Activated T-cell treated with anti-CD3 and anti-CD28 coated beads for 24 hours (primary cell): ENCODE results near the gene AFF1.
"Not testable (repeated sequence)": the region's sequence is repeated elsewhere in the genome, so short reads cannot be mapped to it uniquely, and the experiment has no call there.

Experiments used
- DNase-seq: peaks from one replicate; pipeline ENCODE4 v3.0.0-alpha.2; 2020; ENCODE audit warnings: low read depth

Gene AFF1

DNA sequence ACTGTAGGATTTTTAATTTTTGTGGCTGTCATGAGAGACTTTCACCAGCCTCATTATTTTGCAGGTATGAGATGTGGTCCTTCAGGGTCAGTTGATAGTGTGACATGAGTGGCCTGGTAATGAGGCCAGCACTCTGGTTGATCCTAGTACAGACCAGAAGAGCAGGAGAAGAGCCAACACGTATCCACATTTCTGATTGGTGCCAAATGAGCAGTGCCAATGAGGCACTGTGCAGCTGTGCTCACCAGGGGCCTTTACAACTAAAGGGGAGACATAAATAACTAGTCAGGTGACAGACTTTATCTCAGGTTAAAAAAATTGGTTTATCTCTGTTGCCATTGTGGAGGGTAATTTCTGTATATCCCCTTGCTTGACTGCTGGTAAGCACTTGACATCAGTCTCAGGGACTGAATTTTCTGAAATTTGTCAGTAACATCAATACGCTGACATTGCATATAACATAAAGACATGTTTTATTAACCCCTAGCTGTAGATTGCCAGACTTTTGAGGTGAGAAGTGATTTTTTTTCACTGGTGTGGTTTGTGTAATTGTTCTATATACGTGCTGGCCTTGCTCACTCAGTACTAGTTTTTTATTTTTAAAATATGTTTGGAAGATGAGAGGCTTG, 101.2 kb downstream of the AFF1 start:
- DNase-seq: no peak

DNA sequence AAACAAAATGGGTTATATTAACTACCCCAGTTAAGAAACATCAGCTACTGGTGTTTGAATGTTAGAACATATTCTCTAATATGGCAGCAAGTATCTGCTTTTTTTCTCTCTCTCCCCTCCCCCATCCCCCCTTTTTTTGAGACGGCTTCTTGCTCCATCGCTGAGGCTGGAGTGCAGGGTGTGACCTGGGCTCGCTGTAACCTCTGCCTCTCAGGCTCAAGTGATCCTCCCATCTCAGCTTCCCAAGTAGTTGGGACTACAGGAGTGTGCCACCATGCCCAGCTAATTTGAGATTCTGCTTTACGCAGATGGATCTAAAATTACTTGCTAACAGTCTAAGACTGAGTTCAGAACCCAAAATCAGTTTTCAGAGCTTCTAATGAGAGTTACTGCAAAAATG, 101.9 kb downstream of the AFF1 start:
- no peak for DNase-seq

DNA sequence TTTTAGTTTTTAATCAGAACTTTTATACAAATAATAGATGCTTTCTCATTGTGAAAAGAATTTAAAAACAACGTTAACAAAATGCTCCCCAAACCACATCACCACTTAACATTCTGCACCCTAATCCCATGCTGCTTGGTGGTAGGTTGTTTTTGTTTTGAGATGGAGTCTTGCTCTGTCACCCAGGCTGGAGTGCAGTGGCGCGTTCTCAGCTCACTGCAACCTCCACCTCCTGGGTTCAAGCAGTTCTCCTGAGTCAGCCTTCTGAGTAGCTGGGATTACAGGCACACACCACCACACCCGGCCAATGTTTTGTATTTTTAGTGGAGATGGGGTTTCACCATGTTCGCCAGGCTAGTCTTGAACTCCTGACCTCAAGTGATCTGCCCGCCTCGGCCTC, 102.4 kb downstream of the AFF1 start:
- not testable (repeated sequence) for DNase-seq

DNA sequence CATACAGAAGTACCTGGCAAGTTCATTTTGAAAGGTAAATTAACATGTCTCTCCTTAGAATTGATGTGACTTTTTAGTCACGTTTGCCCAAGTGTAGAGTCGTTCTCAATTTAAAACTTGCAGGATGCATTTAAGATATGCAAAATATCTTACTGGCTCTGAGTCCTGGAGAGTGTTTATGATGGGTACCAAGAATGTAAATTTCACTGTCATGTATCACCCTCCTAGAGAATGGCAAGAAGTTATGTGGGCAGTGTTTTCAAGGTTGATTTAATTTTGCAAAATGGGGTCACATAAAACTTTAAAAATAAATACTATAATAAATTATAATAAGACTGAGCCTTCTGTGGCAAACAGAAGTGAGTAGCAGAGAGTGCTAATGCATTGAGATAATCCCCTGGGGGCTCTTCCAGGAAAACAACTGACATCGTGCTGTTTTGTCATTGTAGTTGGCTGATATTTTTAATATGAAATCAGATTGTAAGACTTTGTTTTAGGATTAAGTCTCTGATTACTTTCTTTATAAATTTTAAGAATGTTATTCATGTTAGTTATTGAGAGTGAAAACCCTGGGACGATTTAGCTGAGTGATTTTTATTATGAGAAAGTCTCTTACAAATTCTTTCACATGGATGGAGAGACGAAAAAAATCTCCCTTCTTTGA, 103.0 kb downstream of the AFF1 start:
- no peak for DNase-seq

DNA sequence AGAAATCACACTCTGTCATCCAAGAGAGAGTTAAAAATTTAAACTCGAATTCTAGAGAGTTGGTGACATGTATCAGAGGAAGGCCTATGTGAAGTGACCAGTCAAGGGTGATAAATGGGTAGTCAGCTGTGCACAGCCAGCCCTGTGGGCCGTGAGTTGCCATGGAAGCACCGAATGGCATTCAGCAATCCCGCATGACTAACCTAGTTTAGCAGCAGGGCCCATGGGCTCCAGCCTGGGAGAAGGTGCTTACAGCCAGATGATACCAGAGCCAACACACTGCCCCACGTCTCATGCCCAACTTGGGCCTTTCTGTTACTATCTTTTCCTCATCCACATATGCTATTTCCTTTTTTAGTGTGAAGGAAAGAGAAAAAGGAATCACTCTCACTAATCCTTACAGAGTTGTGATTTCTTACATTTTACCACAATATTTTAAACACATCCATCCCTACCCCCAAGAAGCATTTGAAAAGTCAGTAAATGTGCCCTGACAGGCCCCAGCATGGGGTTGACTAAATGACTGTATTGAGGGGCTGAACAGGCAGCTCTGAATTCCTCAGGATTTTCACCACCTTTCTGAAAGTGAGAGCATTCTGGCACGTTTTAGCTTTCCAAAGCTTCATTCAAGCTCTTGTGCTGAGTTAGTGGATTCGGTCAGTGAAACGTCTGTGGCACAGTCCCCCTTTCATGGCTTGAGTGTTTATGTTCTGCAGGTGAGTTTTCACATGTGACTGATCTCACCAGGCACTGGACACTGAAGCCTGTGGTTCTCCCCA, 104.2 kb downstream of the AFF1 start:
- DNase-seq: no peak

DNA sequence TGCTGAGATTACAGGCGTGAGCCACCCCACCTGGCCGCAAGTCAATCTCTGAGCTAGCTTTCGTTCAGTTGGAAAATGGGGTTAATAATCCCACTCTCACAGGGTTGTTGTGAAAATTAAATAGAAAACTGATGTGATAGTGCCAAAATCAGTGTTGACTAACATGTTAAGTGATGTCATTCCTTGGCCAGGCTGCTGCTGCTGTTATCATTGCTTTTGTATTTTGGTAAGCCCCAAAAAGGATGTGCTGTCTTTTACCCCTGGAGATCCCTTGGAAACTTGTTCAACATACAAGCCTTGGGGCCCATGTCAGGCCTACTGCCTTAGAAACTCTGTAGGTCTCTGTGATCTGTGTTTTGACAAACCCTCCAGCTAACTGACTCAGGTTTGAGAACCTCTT, 106.3 kb downstream of the AFF1 start:
- DNase-seq: no peak

DNA sequence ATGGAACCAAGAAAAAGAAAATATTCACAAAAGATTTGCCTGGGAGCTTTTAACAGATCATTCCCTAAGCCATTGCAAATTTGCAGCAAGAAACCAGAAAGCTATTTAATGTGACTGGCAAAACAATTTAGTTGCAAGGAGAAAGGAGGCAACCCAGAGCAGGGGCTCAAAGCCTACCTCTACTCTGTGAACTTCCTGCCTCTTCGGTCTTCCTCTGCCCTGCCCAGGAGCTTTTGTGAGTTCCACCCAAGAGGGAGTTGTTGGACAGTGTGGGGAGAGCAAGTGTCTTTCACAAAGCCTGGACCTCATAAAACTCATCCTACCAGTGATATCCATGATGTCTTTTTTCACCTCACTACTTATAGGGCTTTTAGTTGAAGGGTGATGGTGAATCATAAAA, 107.4 kb downstream of the AFF1 start:
- DNase-seq: no peak

DNA sequence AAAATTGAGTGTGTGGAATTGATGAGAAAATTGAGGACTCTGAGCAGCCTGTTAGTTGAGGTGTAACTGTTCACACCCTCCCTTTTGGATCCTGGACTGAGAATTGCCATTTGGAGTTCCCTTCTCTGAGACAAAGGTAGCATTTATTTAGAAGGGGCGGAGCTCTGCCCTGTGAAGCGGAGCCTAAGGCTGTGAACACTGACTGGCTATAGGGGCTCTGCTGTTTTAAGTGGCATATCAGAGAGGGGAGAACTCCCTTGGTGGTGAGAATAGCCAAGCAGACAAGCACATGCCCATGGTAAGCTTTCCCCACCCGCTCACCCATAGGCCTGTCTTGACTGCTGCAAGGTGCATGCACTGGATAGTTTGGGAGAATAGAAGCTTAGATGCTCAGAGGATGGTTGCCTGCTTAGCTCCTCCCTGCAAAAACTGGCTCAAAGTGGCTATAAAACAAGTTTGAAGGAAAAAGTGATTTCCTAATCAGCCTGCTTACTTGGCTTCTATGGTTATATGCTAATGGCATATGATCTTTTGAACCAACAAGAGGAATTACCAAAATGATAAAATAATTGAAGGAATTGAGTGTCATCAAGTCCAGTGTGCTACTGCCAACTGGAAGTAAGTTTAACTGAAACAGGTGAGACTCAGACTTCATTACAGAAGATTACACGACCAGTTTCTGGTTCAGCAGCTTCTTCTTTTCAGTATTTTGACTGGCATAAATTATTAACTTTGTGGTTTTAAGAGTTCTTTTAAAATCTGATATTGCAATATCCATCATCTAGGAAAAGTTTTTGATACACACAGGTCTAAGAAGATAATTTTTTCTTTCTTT, 108.4 kb downstream of the AFF1 start:
- DNase-seq: no peak

DNA sequence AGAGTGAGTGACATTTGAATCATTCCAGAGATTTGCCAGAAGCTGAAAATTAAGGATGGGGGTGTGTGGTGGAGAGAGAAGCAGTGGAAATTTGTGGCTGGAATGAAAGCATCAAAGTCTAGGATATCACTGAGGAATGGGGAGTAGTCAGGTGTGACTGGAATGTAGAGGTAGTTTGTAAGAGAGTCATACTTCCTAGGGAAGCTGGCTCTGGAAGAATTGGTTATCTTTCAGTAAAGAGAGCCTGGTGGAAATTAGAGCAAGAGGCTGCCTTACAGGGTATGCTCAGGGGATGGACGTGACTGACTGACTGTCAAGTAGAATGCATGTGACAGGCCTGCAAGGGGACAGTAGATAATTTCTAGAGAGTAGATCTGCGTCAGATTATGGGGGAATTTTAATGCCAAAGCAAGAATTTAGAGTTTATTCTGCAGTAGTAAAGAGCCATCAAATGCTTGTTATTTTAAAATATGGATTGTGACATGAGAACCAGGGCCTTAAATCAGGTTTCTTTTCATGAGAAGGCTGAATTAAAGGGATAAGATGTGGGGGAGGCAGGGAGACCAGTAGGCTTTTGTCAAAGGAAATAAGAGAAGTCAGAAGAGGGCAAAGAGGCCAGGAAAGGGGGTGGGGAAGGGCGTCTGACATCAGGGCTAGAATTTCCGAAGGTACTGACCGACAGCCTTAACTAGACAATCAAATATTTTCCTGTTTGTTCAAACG, 109.9 kb downstream of the AFF1 start:
- DNase-seq: no peak

DNA sequence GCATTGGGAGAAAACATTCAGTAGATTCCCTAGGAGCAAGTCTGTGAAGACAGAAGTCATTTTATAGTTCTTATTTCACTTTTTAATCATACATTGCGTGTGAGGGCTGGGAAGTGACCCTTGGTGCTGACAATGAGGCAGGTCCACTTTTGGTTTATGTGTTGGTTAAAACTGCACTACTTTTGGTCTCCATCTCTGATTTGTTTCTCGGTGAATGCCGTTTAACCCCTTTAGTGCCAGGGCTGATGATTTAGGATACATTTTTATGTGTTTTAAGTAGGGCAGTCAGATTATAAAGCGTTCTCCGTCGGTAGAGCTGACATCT, 110.4 kb downstream of the AFF1 start:
- DNase-seq: no peak

DNA sequence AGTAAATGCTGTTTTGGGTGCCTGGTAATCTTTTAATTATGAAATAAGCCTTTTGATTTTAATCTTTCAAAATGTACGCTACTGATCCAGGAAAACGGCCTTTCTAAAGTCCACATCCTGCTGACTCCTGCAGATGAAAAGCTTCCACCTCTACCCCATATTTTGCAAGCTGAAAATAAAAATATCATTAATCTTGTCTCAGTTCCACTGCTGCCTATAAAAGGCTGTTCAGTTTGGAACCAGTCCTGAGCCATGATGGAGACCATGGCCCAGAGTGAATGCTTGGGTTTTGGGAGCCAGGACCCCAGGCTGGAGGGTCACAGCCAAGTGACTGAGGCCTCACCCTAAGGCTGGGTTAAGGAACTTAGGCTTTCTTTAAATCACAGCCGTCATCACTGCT, 110.8 kb downstream of the AFF1 start:
- no peak for DNase-seq

DNA sequence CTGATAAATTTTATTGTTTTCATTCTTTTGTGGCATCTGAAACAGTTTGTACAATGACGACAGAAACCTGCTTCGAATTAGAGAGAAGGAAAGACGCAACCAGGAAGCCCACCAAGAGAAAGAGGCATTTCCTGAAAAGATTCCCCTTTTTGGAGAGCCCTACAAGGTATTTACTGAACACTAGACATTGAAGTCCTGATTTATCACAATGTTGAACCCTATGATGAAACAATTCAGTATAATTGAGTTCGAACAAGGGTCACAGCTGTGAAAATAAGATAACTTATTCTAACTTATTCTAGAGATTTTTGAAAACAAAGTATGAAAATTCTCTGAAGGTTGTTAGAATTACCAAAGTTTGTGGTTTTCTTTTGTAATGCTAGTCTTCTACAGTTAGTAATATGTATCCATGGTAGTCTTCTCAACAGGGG, 111.3 kb downstream of the AFF1 start:
- no peak for DNase-seq

DNA sequence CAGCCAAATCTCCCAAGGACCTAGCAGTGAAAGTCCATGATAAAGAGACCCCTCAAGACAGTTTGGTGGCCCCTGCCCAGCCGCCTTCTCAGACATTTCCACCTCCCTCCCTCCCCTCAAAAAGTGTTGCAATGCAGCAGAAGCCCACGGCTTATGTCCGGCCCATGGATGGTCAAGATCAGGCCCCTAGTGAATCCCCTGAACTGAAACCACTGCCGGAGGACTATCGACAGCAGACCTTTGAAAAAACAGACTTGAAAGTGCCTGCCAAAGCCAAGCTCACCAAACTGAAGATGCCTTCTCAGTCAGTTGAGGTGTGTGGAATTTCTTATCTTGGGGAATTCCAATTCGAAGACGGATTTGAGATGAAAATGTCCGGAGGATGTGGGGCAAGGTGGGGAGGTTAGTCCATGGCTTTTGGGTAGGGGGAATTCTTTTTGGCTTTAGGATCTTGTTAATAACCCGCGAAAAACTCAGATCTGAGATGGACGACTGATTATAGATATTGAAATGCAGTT, 112.5 kb downstream of the AFF1 start:
- no peak for DNase-seq

DNA sequence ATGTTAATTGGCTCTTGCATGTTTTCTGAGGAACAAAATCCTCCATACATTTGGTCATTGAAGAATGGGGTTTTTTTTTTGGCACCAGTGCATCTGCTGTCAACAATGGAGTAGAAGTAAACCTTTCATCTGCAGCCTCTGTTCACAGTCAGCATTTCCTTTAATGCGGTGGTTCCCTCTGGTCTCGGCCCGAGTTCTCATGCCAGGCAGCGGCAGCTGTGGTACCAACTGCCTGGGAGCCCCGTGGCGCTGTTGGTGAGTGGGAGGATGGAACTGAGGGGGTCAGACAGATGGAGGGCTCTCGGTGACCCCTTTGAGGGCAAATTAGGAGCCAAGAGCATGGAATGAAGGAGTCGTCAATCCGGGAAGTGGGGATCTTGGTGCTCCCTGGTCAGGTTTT, 114.7 kb downstream of the AFF1 start:
- no peak for DNase-seq

DNA sequence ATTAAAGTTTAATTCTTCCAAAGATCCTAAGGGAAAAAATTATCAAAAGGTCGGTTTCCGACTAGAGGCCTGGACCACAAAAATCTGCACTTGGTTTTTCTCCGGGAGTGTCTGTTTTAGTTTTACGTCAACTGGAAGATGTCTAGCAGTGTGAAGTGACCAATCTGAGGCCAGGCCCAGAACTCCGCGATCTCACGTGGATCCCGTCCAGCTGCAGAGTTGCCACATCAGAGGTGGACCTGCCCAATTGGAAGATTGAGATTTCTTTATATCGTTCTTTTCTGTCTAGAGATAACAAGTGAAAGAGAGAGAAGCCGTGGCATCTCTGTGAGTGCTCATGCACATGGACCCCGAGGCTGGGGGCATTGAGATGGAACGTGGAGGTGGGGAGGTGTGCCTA, 115.8 kb downstream of the AFF1 start:
- no peak for DNase-seq

DNA sequence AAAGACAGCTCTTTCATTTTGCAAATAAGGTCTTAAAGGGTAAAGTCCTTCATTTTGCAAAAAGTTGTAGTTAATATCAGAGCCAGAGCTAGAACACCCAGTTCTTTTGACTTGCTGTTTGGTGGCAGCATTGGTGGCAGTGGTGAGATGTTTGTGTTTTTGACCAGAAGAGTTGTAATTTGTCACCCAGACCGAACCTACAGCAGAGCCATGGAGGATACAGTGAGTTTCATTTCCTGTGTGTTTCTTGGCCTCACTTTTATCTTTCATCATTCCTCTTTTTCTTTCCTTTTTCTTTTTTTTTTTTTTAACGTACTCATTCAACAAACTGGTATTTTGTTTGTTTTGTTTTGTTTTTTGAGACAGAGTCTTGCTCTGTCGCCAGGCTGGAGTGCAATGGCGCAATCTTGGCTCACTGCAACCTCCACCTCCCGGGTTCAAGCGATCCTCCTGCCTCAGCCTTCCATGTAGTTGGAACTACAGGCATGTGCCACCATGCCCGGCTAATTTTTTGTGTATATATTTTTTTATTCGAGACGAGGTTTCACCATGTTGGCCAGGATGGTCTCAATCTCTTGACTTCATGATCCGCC, 116.4 kb downstream of the AFF1 start:
- no peak for DNase-seq

DNA sequence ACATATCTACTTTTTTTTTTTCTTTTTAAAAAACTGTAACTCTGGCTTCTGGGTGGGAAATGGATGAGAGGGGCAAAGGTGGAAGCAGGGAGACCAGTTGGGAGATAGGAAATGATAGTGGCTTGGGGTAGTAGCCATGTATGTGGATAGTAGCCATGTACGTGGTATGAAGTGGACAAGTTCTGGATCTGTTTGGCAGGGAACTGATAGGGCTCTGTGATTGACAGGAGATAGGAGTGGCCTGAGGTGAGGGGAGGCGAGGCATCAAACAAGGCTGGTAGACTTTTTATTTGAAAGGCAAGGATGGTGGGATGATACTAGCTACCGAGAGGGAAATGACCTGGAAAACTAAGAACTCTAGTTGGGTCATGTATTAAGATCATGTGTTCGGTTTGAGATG, 117.8 kb downstream of the AFF1 start:
- DNase-seq: no peak

DNA sequence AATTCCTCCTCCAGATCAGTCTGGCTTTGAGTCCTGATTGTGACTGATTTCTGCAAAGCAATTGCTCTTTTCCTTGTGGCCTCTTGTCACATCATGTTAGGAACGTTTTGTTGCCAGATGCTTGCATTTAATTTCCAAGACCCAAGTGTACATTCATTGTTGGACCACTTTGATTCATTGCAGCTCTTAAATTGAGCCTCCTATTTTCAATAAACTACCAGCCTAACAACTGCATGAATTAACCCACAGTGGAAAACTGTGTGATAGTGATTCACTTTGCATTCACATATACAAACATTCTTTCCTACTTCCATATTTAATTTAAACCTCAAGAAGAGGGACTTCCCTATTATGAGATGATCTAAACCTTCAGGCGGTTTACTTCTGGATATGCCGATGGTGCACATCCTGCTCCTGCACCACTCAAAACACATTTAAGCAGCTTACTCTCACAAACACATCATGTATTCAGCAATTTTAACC, 118.4 kb downstream of the AFF1 start:
- DNase-seq: no peak

DNA sequence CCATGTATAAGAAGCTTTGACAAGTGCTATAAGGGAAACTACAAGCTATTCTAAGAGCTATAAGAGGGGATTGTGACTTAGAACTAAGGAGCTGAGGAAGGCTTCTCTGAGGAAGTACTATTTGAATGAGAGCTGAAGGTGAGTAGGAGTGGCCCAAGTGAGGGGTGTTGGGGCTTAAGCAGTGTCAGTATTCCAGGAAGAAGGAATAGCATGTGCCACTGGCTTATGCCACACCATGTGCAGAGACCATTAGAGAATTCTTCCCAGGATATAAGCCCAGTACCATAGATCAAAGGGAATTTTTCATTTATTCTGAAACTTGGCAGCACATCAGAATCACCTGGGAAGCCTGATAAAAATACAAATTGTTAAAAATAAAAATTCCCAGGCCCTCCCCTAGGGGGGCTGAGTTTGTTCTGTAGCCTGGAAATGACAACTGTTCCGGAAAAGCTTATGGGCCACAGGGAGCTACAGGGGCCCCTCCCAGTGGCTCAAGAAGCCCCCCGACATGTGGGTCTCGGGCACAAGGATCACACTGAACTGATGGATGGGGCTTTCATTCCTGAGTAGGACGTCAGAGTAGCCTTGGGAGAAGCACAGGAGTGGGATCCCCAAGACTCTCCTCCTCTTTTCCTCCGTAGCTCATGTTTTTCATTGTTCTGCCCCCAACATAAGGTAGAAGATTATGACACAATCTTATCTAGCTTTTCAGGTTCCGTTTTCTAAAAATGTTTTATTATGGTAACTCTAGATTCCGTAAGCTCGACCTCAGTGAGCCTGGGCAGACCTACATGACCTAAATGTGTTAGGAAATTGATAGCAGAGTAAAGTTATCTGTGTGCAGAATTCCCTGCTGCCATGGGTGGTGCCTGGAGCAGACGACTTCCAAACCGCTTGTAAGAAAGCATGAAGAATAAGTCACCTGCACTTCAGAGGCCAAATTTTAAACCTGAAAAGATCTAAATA, 119.3 kb downstream of the AFF1 start:
- DNase-seq: no peak

DNA sequence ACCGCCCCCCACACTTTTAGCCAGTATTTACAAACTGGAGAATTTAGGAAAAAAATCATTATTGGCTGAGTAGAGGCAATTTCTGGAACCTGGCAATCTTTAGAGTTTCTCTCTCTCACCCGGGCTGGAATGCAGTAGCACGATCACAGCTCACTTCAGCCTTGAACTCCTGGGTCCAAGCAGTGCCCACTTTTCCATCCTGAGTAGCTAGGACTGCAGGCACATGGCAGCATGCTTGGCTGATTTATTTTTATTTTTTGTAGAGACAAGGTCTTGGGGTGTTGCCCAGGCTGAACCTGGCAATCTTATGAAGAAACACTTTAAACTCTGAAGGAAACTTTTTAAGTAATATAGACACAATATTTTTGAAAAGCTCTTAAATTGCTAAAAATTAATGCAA, 120.1 kb downstream of the AFF1 start:
- no peak for DNase-seq
